ENCODE results near the gene HOXD8. TPM values are rescaled to one million over a fixed set of nuclear protein-coding genes. Genes with fewer than 3 reads are reported as not detected.

HOXD8 gene
- polyA plus RNA-seq, 1 of the 3 experiments (the other 2 are of a cell fraction), result 6.4 TPM

DNA sequence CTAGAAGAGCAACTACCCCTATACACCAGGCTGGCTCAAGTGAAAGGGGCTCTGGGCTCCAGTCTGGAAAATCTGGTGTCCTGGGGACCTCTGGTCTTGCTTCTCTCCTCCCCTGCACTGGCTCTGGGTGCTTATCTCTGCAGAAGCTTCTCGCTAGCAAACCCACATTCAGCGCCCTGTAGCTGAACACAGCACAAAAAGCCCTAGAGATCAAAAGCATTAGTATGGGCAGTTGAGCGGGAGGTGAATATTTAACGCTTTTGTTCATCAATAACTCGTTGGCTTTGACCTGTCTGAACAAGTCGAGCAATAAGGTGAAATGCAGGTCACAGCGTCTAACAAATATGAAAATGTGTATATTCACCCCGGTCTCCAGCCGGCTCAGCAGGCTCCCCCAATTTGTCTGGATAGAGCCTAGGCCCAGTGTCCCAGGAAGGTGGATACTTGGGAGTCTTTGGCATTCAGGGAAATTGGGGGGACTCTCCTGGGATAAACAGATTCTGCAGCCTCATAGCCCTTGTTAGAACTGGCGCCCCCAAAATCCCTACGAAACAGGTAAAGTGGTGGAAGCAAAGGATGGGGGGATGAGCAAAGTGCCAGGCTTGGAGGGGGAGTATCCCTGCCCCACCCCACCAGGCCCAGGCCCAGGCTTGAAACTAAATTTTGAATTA is 19.4 kb downstream of the HOXD8 start:
- Histone ChIP-seq H3K36me3 (replicated peaks in 1 of 2; ENCODE audit: control insufficient read depth in 1 of 2, insufficient read depth in 2 of 2, low read length in 1 of 2) (peaks cover 0 to 14% of the 10 kb centered on the region in 2 experiments), H3K9me2 (no peaks in the 10 kb centered on the region), H3K9me3 (no peaks in the 10 kb centered on the region), H3K4me2 (no peak overlapping the region), H3K27me3 (ENCODE audit: insufficient read depth) (no peaks in the 10 kb centered on the region), H3K27ac (ENCODE audit: low read depth in 2 of 2, low read length in 1 of 2) (no peak overlapping the region; a peak in 1 of 4 replicates), H2AFZ (ENCODE audit: low read depth) (no peak overlapping the region), H3K4me3 (ENCODE audit: low read depth in 2 of 2, low read length in 1 of 2) (no peak overlapping the region), H3F3A (replicated peaks; ENCODE audit: insufficient read depth) (no peaks in the 10 kb centered on the region), H3K4me1 (ENCODE audit: control insufficient read depth in 1 of 2, insufficient read depth in 2 of 2, low read depth in 1 of 2, low read length in 1 of 2) (peaks cover 0 to 8% of the 10 kb centered on the region in 2 experiments; a peak in 1 of 4 replicates), H4K20me1 (ENCODE audit: insufficient read depth) (no peaks in the 10 kb centered on the region), H3K9ac (no peak overlapping the region), H3K79me2 (ENCODE audit: insufficient read depth) (peaks cover 4% of the 10 kb centered on the region; the same call in 1 of the 2 replicates)
- CTCF ChIA-PET, result interaction anchor here (1.0 to 4.4 kb wide), 2 partner anchors 9 to 502 kb away, joined by 3 to 24 read pairs; no protein-coding TSS in a partner anchor
- TF ChIP-seq, protein P1, sequence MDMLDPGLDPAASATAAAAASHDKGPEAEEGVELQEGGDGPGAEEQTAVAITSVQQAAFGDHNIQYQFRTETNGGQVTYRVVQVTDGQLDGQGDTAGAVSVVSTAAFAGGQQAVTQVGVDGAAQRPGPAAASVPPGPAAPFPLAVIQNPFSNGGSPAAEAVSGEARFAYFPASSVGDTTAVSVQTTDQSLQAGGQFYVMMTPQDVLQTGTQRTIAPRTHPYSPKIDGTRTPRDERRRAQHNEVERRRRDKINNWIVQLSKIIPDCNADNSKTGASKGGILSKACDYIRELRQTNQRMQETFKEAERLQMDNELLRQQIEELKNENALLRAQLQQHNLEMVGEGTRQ (IDR thresholded peaks at IDR 0.05; ENCODE audit: borderline replicate concordance, low read depth, low read length), result no peak
- TF ChIP-seq NFIC (IDR thresholded peaks at IDR 0.05; ENCODE audit: borderline replicate concordance) (no peak), ELF1 (IDR thresholded peaks at IDR 0.05) (no peak), FOXM1 (IDR thresholded peaks at IDR 0.05; ENCODE audit: low read depth) (no peak), RAD21 (IDR thresholded peaks at IDR 0.05; ENCODE audit: low read length) (no peak), MEF2A (IDR thresholded peaks at IDR 0.05; ENCODE audit: borderline replicate concordance, low read depth) (no peak), SMC3 (IDR thresholded peaks at IDR 0.05; ENCODE audit: low read depth, low read length) (no peak), USF1 (IDR thresholded peaks at IDR 0.05; ENCODE audit: borderline replicate concordance, low read depth) (no peak), POLR2AphosphoS5 (IDR thresholded peaks at IDR 0.05; ENCODE audit: low read depth, low read length) (no peak), FOXJ3 (CRISPR knock-in tag; IDR thresholded peaks at IDR 0.05) (no peak), MAX (IDR thresholded peaks at IDR 0.05; ENCODE audit: low read depth) (no peak), TCF12 (IDR thresholded peaks at IDR 0.05) (no peak), TAF1 (IDR thresholded peaks at IDR 0.05; ENCODE audit: borderline replicate concordance, low read depth, low read length) (no peak), IRF3 (IDR thresholded peaks at IDR 0.05; ENCODE audit: low read depth, low read length) (no peak)
- TF ChIP-seq, protein P2, sequence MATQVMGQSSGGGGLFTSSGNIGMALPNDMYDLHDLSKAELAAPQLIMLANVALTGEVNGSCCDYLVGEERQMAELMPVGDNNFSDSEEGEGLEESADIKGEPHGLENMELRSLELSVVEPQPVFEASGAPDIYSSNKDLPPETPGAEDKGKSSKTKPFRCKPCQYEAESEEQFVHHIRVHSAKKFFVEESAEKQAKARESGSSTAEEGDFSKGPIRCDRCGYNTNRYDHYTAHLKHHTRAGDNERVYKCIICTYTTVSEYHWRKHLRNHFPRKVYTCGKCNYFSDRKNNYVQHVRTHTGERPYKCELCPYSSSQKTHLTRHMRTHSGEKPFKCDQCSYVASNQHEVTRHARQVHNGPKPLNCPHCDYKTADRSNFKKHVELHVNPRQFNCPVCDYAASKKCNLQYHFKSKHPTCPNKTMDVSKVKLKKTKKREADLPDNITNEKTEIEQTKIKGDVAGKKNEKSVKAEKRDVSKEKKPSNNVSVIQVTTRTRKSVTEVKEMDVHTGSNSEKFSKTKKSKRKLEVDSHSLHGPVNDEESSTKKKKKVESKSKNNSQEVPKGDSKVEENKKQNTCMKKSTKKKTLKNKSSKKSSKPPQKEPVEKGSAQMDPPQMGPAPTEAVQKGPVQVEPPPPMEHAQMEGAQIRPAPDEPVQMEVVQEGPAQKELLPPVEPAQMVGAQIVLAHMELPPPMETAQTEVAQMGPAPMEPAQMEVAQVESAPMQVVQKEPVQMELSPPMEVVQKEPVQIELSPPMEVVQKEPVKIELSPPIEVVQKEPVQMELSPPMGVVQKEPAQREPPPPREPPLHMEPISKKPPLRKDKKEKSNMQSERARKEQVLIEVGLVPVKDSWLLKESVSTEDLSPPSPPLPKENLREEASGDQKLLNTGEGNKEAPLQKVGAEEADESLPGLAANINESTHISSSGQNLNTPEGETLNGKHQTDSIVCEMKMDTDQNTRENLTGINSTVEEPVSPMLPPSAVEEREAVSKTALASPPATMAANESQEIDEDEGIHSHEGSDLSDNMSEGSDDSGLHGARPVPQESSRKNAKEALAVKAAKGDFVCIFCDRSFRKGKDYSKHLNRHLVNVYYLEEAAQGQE (IDR thresholded peaks at IDR 0.05; ENCODE audit: low read depth, low read length), result no peak
- POLR2A ChIA-PET, result no interaction called here
- DNase-seq, result no peak
- WGBS (ENCODE audit: low lambda C conversion rate), result 92% methylated on average over 11 of the region's 11 CpGs

Measured in SK-N-SH (cell line).